Measurements from ENCODE around the gene FARP2.

DNA sequence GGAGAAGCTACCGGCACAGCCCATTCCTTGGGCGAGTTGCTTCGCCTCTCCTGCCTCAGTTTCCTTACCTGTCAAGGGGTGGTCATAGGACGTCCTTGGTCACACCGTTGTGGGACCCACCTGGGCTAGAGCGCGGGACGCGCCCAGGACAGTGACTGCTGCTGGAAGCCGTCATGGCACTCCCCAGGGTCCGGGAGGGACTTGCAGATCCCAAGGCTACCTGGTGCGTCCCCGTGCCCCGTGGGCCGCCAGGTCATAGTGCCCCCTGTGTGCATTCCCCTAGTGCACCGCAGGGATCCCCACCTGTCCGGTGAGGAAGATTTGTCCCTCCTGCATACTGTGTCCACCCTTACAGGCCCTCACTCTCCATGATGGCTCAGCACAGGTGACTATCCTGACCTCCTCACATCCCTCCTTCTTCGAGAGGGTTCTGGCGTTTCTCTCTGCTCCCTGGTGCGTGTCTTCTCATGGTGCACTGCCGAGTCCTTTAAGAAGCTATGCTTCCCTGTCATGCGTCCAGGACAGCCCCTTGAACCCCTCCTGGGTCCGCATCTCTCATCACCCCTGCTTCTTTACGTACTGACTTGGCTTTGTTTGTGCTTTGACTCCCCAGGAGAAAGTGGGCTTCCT, 153.2 kb downstream of the FARP2 start:
- TF ChIP-seq ZNF146 (tag by site-specific recombination; IDR thresholded peaks at IDR 0.05): no peak
- no peak for TF ChIP-seq GLI2 (tag by site-specific recombination; IDR thresholded peaks at IDR 0.05; ENCODE audit: borderline replicate concordance, low read depth)
- no peak for TF ChIP-seq ZNF133 (tag by site-specific recombination; IDR thresholded peaks at IDR 0.05)
- TF ChIP-seq, protein P1, sequence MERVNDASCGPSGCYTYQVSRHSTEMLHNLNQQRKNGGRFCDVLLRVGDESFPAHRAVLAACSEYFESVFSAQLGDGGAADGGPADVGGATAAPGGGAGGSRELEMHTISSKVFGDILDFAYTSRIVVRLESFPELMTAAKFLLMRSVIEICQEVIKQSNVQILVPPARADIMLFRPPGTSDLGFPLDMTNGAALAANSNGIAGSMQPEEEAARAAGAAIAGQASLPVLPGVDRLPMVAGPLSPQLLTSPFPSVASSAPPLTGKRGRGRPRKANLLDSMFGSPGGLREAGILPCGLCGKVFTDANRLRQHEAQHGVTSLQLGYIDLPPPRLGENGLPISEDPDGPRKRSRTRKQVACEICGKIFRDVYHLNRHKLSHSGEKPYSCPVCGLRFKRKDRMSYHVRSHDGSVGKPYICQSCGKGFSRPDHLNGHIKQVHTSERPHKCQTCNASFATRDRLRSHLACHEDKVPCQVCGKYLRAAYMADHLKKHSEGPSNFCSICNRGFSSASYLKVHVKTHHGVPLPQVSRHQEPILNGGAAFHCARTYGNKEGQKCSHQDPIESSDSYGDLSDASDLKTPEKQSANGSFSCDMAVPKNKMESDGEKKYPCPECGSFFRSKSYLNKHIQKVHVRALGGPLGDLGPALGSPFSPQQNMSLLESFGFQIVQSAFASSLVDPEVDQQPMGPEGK (tag by site-specific recombination; IDR thresholded peaks at IDR 0.05): no peak
- no peak for TF ChIP-seq ZNF211 (tag by site-specific recombination; IDR thresholded peaks at IDR 0.05; ENCODE audit: low read depth)
- TF ChIP-seq, protein P2, sequence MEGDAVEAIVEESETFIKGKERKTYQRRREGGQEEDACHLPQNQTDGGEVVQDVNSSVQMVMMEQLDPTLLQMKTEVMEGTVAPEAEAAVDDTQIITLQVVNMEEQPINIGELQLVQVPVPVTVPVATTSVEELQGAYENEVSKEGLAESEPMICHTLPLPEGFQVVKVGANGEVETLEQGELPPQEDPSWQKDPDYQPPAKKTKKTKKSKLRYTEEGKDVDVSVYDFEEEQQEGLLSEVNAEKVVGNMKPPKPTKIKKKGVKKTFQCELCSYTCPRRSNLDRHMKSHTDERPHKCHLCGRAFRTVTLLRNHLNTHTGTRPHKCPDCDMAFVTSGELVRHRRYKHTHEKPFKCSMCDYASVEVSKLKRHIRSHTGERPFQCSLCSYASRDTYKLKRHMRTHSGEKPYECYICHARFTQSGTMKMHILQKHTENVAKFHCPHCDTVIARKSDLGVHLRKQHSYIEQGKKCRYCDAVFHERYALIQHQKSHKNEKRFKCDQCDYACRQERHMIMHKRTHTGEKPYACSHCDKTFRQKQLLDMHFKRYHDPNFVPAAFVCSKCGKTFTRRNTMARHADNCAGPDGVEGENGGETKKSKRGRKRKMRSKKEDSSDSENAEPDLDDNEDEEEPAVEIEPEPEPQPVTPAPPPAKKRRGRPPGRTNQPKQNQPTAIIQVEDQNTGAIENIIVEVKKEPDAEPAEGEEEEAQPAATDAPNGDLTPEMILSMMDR (tag by site-specific recombination; IDR thresholded peaks at IDR 0.05): no peak

All from HEK293 (cell line).